KOPT-K1 (cell line): ENCODE results near the gene THBS4.
"Not testable (repeated sequence)": the region's sequence is repeated elsewhere in the genome, so short reads cannot be mapped to it uniquely, and the experiment has no call there.

ENCODE experiments used
- H3K27ac ChIP-seq: fragments of 200-600 bp; sonication (generic); 2 replicates; pipeline ENCODE4 v1.5.1; 2016; ENCODE audit warnings: antibody characterized with exemption, mild to moderate bottlenecking, low read depth, low read length; ENCODE audit not compliant: poor library complexity, severe bottlenecking
- H3K36me3 ChIP-seq: fragments of 200-600 bp; sonication (generic); 2 replicates; pipeline ENCODE4 v1.5.1; 2017; ENCODE audit warnings: antibody characterized with exemption, mild to moderate bottlenecking, low read length, moderate library complexity; ENCODE audit not compliant: insufficient read depth
- H3K9me3 ChIP-seq: fragments of 200-600 bp; sonication (generic); 2 replicates; pipeline ENCODE4 v1.5.1; 2017; ENCODE audit warnings: antibody characterized with exemption, low read length, mild to moderate bottlenecking; ENCODE audit not compliant: insufficient read depth, poor library complexity, severe bottlenecking

THBS4 gene

GRCh38 chr5:80082281-80082680, 47.1 kb downstream of the THBS4 start:
- no peaks in the 10 kb centered on the region for H3K36me3 ChIP-seq
- no peak overlapping the region for H3K27ac ChIP-seq

GRCh38 chr5:80082731-80083100, 47.6 kb downstream of the THBS4 start:
- H3K9me3 ChIP-seq = no peaks in the 10 kb centered on the region
- H3K36me3 ChIP-seq = no peaks in the 10 kb centered on the region
- no peak overlapping the region for H3K27ac ChIP-seq

More at GRCh38 chr5:80082281-80082680, 47.1 kb downstream of the THBS4 start:
- H3K9me3 ChIP-seq = no peaks in the 10 kb centered on the region

GRCh38 chr5:80083101-80083890, 48.1 kb downstream of the THBS4 start:
- H3K36me3 ChIP-seq = no peaks in the 10 kb centered on the region
- H3K9me3 ChIP-seq = no peaks in the 10 kb centered on the region
- no peak overlapping the region for H3K27ac ChIP-seq

- H3K9me3 ChIP-seq = no peaks in the 10 kb centered on the region
- H3K27ac ChIP-seq = no peak overlapping the region
- no peaks in the 10 kb centered on the region for H3K36me3 ChIP-seq
Observed at GRCh38 chr5:80090884-80091166, 55.7 kb downstream of the THBS4 start.

GRCh38 chr5:80091792-80092192, 56.6 kb downstream of the THBS4 start:
- H3K27ac ChIP-seq = peak overlapping the region; percentile 89

GRCh38 chr5:80092486-80093107, 57.4 kb downstream of the THBS4 start:
- H3K27ac ChIP-seq = peak overlapping the region; percentile 89
- no peaks in the 10 kb centered on the region for H3K36me3 ChIP-seq
- H3K9me3 ChIP-seq = no peaks in the 10 kb centered on the region

More at GRCh38 chr5:80091792-80092192, 56.6 kb downstream of the THBS4 start:
- H3K9me3 ChIP-seq, H3K36me3 ChIP-seq: not testable (repeated sequence)

- Histone ChIP-seq H3K36me3 (no peaks in the 10 kb centered on the region), H3K27ac (peak overlapping the region; percentile 89), H3K9me3 (no peaks in the 10 kb centered on the region)
Observed at GRCh38 chr5:80093796-80094195, 58.6 kb downstream of the THBS4 start.

- Histone ChIP-seq H3K27ac (peak overlapping the region; percentile 89), H3K9me3 (no peaks in the 10 kb centered on the region), H3K36me3 (no peaks in the 10 kb centered on the region)
Observed at GRCh38 chr5:80094236-80094738, 59.1 kb downstream of the THBS4 start.

GRCh38 chr5:80097451-80097850, 62.3 kb downstream of the THBS4 start:
- H3K27ac ChIP-seq = peak overlapping the region; percentile 59
- no peaks in the 10 kb centered on the region for H3K36me3 ChIP-seq

GRCh38 chr5:80101993-80102392, 66.8 kb downstream of the THBS4 start:
- Histone ChIP-seq H3K36me3 (no peaks in the 10 kb centered on the region), H3K9me3 (no peaks in the 10 kb centered on the region), H3K27ac (peak overlapping the region; percentile 60)

More at GRCh38 chr5:80097451-80097850, 62.3 kb downstream of the THBS4 start:
- no peaks in the 10 kb centered on the region for H3K9me3 ChIP-seq

GRCh38 chr5:80103371-80103770, 68.2 kb downstream of the THBS4 start:
- peak overlapping the region; percentile 60 for H3K27ac ChIP-seq
- H3K9me3 ChIP-seq = no peaks in the 10 kb centered on the region
- H3K36me3 ChIP-seq = no peaks in the 10 kb centered on the region

GRCh38 chr5:80105698-80106439, 70.7 kb downstream of the THBS4 start:
- Histone ChIP-seq H3K36me3 (no peaks in the 10 kb centered on the region), H3K27ac (peak overlapping the region; percentile 60), H3K9me3 (no peaks in the 10 kb centered on the region)

- H3K36me3 ChIP-seq = no peaks in the 10 kb centered on the region
- peak overlapping the region; percentile 60 for H3K27ac ChIP-seq
- no peaks in the 10 kb centered on the region for H3K9me3 ChIP-seq
Observed at GRCh38 chr5:80106916-80107315, 71.8 kb downstream of the THBS4 start.

GRCh38 chr5:80109646-80110478, 74.7 kb downstream of the THBS4 start:
- Histone ChIP-seq H3K9me3 (peaks cover 16% of the 10 kb centered on the region), H3K27ac (no peak overlapping the region), H3K36me3 (peaks cover 4% of the 10 kb centered on the region; the same call in 1 of the 2 replicates)
